GM18499 (cell line): ENCODE data around the gene TXLNA.
"Not testable (repeated sequence)": the region's sequence is repeated elsewhere in the genome, so short reads cannot be mapped to it uniquely, and the experiment has no call there.

Source experiments
- ATAC-seq: cut with Tn5 transposase; IDR thresholded peaks from one replicate; pipeline ENCODE4 v1.9.1; 2021; ENCODE audit warnings: moderate number of reproducible peaks; ENCODE audit not compliant: insufficient read depth, unreplicated experiment

TXLNA gene

GRCh38 chr1:32179443-32180185 is at the start of gene TXLNA:
Gene TXLNA (plus strand): TSS chr1:32179675. CDS start chr1:32180346, 671 bp downstream.
- peak; percentile 49 for ATAC-seq

- not testable (repeated sequence) for ATAC-seq
These were observed 45.6 kb upstream of the TXLNA start for GRCh38 chr1:32133950-32134280.

- no peak for ATAC-seq
These were observed 42.4 kb upstream of the TXLNA start for GRCh38 chr1:32137111-32137510.

GRCh38 chr1:32138965-32139364 is 40.5 kb upstream of the TXLNA start:
- no peak for ATAC-seq

- no peak for ATAC-seq
These were observed 36.8 kb upstream of the TXLNA start for GRCh38 chr1:32142446-32143301.

GRCh38 chr1:32143302-32143695 is 36.2 kb upstream of the TXLNA start:
- not testable (repeated sequence) for ATAC-seq

- no peak for ATAC-seq
These were observed 35.4 kb upstream of the TXLNA start for GRCh38 chr1:32144033-32144432.

GRCh38 chr1:32147799-32148198 is 31.7 kb upstream of the TXLNA start:
- ATAC-seq = not testable (repeated sequence)

GRCh38 chr1:32150847-32151246 is 28.6 kb upstream of the TXLNA start:
- no peak for ATAC-seq

GRCh38 chr1:32151319-32151787 is 28.1 kb upstream of the TXLNA start:
- ATAC-seq = no peak

GRCh38 chr1:32159189-32159588 is 20.3 kb upstream of the TXLNA start:
- no peak for ATAC-seq

- ATAC-seq = no peak
These were observed 16.1 kb upstream of the TXLNA start for GRCh38 chr1:32163405-32163804.

- ATAC-seq = not testable (repeated sequence)
These were observed 13.8 kb upstream of the TXLNA start for GRCh38 chr1:32165633-32166032.

GRCh38 chr1:32170991-32171390 is 8.5 kb upstream of the TXLNA start:
- ATAC-seq = no peak

GRCh38 chr1:32172621-32173245 is 6.7 kb upstream of the TXLNA start:
- no peak for ATAC-seq

- ATAC-seq = no peak
These were observed 889 bp upstream of the TXLNA start for GRCh38 chr1:32178380-32179192.

GRCh38 chr1:32179193-32179442 is 357 bp upstream of the TXLNA start:
- no peak for ATAC-seq

GRCh38 chr1:32180186-32181060 is 948 bp downstream of the TXLNA start:
- peak; percentile 9 for ATAC-seq

GRCh38 chr1:32181065-32181464 is 1.6 kb downstream of the TXLNA start:
- ATAC-seq = no peak

- ATAC-seq = no peak
These were observed 2.1 kb downstream of the TXLNA start for GRCh38 chr1:32181563-32181962.
